ENCODE results near the gene CCDC169.
"Not testable (repeated sequence)": the region's sequence is repeated elsewhere in the genome, so short reads cannot be mapped to it uniquely, and the experiment has no call there.

The CCDC169 gene

DNA sequence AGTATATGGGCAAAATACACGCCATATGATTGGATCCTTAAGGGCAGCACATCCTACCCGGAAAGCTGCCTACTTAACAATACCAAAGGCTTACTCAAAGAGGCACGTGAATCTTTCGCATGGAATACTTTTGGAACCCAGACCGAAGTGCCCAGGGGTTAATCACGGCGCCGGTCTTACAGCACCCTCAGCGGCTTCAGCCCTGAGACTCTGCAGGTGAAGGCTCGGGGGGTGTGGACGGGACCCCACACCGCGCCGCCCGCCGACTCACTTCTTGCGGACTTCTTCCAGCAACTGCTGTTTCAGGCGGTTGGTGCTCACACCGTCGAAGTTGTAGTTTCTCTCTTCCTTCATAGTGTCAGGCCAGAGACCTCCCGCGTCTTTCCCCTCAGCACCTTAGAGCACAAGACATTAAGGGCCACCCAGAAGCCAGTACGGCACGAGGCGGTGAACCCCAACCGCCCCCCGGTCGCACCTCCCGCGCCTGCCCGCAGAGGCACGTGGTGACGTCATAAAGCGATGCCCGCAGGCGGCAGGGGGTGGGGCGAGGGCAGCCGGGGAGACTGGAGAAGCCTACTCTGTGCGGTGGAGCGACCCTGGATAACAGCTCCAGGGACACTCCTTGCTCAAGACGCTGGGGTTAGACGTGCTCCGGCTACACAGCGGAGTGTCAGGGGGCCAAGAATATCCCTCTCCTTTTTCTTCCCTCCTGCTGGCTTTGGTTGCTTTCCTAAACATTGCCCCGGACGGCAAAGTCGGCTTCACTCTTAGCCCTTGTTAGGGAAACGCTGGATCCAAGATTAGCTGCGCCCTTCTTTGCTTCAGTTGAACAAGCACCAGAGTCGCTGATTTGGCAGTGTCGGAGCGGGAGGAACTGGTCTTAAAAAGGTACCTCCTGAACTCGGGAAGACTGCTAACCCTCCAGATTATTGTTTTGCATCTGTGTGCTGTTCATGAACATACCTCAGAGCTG lies at the start of gene CCDC169:
Gene CCDC169, minus strand, starts transcription at position 449 of the 973 bp plus-strand sequence. Its CDS starts 95 bp downstream, at position 354.
- peak; percentile 59 for DNase-seq

DNA sequence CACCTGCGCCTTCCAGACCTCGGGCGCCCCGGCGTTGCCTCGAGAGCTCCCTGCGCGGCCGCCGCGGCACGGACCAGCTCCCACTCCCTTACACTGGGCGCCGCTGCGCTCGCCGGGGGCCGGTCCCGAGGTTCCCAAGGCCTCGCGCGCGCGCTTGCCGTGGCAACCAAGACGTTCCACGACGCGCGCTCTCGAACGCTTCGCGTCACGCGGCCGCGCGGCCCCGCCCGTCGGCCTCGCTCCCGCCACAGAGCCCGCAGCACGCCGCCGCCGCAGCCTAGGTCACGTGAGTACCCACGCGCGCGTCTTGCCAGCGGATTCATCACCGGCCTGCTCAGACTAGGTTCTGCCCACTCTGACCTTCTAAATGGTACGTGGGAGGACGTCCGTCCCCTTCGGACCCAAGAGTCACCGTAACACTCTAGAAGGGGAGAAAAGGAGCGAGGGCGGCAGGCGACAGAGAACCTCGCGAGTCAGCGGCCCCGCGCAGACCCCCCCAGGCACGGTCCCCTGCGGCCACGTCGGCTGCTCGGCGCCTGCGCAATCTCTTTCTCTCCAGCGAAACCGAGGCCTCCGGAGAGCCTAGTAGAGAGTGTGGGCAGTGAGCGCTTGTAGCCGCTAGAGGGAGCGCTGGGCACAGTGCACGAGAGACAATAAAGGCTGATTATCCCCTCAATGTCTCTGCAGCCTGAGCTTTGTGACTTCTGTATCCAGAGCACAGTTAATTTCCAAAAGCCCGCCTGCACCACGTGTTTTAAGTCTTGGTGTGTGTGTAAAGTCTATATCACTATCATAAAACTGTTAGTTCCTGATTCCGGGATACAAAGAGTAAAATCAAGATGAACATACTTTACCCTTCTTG lies 48.8 kb upstream of the CCDC169 start, which contains the start of gene SPART:
Gene SPART, minus strand, starts transcription at position 173 of the 862 bp plus-strand sequence. CDS start 10,564 bp downstream, outside the sequence.
- DNase-seq = peak; percentile 89

DNA sequence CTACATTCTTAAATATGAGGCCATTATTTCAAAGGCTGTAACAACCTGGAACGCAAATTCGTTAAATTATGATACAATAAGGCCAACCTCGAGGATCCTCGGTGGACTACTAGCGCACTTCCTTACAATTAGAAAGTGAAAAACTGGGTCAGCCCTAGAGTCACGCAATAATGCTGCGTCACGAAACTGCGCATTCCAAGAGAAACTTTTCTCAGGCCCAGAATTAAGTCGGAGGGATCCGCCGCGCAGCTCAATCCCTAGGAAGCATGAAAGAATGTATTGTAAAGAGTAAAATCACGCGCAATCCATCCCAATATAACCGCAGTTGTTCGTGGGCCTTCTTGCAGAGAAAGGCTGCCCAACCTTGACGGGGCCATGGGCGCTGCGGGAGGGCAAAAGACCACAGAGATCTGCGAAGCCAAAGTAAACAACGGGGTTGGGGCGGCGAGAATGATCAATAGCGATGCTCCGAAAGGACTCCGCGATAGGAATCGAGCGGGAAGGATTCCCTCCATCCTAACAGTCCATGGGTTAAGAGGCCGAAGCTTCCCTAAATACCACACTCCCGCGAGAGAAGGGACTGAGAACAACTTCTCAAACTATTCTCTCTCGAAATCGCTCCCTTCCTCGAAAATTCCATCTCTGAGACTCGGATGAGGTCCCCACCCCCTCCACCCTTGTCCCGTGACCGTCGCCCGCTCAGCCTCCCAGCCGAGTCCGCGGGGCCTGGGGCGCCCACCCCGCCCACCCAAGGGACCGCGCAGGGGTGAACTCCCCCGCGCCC lies 48.0 kb upstream of the CCDC169 start:
- peak; percentile 85 for DNase-seq

DNA sequence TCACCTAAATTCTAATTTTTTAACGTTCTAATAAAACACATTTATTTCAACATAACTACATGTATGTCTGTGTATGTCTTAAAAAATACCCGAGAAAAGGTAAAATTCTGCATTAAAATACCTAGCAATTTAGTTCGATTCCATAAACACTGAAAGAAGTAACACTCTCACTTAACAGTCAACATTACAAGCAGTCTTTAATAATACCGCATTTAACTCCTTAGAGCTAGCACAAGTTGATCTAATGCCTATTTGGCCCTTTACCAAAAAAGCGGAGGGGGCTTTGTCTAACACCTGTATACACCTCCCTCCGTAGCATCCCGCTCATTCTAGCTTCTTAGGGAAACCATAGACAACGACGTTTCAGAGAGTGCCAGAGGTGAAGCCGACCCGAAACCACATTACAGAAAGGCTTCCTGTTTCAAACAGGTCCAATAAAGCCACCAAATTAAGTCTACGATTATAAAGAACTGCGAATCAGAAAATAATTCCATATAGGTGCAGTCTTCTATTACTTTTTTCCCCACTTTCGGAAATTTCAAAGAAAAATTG lies 47.3 kb upstream of the CCDC169 start:
- DNase-seq = no peak

DNA sequence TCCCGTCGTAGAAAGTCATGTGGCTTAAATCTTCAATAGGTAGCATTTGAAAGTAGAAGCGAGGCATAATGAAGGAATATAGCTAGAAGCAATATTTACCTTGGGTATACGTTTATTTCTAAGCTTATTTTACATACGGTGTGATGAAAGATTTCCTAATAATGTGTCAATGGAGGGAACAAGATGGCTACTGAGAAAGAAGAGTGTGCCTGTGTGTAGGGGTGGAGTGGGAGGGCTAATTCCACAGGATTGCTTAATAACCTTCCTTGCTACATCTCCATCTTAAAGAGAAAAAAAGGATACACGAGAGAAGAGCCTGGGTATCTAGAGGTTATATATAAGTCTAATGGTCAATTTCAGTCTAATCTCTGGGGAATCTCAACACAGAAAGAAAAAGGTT lies 46.6 kb upstream of the CCDC169 start:
- peak; percentile 54 for DNase-seq

DNA sequence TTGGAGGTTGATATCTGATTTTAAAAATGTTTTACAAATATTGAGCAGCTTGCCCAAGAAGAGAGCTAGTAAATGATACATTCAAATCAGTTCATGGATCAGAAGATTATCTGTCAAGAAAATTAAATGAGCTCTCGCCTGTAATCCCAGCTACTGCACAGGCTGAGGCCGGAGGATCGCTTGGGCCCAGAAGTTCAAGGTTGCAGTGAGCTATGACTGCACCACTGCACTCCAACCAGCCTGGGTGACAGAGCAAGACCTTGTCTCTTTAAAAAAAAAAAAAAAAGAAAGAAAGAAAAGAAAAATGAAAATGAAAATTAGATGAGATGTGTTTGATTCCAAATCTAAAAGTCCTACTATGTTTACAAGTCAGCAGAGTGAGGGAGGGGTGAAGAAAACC lies 46.2 kb upstream of the CCDC169 start:
- DNase-seq = no peak

DNA sequence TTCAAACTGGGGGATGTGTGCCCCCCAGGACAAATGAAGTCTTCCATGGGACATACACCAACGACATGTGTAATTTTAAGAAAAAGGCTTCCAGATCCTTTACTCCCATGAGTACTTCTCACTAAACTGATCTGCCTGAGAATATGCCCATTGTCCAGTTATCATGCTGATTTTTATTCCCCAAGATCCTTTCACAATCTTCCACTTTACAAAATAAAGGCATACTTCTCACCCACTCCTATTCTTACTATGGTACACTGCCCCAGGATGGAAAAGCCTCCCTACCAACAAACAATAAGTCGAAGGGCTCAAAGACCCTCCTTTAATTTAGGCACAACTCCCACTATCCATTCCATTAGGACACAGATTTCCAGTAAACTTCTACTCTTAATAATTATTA lies 45.1 kb upstream of the CCDC169 start:
- no peak for DNase-seq

DNA sequence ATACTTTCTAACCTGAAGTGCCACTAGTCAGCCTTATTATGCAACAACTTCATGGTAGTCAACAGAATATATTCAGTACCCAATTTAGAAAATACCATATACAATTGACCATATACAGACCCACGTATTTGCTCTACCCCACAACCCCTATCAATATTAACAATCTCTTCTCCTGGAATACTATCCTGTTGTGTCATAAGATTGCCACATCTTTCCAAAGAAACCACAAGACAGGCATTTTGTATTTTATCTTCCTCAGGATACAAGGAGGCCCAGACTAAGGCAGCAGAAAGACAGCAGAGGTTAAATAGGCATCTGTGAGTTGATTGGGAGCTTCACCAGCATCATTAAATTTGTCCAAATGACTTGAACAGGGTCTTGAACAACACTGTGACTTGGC lies 44.1 kb upstream of the CCDC169 start:
- DNase-seq = peak; percentile 60

DNA sequence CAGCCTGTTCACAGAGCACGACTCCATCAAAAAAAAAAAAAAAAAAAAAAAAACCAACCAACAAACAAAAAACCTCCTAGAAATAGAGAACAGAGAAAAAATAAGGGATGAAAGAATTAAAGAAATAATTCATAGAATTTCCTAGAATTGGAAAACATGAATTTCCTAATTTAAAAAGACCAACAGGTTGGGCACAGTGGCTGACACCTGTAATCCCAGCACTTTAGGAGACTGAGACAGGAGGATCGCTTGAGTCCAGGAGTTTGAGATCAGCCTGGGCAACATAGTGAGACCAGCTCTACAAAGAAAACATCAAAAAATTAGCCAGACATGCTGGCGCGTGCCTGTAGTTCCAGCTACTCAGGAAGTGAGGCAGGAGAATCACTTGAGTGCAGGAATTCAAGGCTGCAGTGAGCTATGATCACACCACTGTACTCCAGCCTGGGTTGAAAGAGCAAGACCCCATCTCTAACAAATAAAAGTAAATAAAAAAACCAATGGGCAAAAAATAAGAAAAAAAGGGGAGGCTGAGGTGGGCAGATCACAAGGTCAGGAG lies 42.1 kb upstream of the CCDC169 start:
- no peak for DNase-seq

DNA sequence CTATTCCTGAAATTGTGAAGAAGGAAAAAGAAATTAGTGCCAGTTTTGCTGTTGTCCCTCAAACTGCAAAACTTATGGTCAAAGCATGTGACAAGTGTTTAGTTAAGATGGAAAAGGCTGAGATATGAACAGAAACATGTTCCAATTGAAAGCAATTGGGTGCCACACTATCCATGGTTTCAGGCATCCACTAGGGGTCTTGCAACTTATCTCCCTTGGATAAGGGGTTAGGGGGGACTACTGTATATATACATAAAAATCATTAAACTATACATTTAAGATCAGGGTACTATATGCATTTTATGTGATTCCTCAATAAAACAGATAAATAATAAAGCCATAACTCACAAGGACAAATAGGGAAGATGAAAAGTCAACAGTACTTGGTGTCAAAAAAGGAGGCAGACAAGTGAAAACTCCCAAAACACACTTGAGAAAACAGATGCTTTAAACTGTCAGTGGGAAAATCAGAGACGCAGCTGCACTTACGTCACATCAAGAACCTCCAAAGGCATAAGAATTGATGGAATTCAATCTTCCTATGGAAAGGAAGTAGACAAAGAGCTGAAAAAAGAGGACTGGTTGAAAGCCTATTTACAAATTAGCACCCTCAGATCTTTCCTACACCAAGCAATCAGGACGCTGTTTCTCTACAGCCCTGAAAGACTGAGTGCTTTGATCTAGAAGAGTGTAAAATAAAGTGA lies 40.5 kb upstream of the CCDC169 start:
- no peak for DNase-seq

DNA sequence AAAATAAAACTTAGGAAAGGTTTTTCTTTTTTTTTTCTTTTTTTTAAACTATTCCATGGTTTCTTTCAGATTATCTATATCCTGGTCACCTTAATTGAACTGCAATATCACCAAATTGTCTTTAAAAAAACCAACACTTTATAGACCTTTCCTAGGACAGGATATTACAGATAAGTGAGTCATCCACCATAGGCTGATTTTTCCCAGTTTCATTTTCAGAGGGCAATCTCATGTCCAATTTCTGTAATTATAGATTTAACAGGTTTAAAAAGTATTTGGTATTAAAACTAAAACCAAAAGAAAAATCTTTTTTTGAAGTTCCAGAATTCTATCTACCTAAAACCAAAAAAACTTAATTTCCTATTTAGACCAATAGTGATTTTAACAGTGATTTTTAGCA lies 35.4 kb upstream of the CCDC169 start:
- peak; percentile 32 for DNase-seq

DNA sequence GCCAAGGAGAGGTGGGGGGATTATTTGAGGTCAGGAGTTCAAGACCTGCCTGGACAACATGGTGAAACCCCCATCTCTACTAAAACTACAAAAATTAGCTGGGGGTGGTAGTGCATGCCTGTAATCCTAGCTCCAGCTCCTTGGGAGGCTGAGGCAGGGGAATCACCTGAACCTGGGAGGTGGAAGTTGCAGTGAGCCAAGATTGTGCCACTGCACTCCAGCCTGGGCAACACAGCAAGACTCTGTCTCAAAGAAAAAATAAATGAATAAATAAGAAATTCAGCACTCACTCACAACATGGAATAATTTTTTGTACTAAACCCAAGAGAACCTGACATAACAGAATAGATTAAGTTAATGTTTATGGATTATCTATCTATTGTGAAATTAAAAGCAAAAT lies 34.6 kb upstream of the CCDC169 start:
- not testable (repeated sequence) for DNase-seq

DNA sequence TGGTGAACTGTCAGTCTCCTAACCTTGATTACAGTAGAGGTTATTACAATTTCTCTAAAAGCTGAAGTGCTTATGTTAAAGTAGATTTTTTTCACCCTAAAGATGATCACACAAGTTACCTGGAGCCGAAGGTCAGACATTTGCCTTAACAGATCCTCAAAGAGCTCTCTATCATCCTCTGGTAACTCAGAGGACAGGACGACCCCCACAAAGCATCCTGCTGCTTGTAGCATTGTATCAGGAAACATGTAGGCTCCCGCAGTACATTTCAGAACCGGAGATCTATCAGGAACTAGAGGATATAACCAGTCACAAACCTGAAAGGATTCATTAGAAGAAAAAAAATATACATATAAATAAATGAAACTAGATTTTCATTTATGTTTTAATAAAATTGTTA lies 33.7 kb upstream of the CCDC169 start:
- no peak for DNase-seq

DNA sequence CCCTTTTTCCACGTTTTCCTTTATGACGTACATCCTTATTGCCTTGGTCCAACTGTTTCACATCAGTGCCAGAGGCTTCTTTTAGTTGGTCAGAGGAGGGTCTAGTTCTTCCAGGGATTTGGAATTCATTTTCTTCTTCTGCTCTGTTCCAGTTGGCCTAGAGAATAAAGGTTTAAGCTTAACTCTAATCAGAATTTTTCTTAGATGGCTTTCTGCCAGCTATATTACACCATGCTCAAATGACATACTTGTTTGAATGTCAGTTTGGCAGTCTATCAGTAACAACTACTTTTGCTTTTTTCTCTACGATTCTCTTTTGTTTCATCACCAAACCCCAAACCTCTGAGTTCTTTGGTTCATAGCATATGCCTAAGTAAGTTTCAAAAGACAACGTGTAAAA lies 31.7 kb upstream of the CCDC169 start:
- DNase-seq = peak; percentile 21

DNA sequence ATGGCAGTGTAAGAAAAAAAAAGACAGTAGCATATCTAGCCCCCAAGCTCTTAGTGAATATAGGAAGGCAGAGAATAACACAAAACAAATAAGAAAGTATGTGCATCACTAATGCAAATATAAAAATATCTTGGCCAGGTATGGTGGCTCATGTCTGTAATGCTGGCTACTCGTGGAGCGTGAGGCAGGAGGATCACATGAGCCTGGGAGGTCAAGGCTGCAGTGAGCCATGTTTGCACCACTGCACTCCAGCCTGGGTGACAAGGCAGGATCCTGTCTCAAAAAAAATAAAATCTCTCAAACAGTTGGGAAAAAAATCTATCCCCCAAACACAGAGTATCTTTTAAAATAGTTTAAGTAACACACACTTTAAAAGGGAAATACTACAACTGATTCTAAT lies 31.2 kb upstream of the CCDC169 start:
- DNase-seq = no peak

DNA sequence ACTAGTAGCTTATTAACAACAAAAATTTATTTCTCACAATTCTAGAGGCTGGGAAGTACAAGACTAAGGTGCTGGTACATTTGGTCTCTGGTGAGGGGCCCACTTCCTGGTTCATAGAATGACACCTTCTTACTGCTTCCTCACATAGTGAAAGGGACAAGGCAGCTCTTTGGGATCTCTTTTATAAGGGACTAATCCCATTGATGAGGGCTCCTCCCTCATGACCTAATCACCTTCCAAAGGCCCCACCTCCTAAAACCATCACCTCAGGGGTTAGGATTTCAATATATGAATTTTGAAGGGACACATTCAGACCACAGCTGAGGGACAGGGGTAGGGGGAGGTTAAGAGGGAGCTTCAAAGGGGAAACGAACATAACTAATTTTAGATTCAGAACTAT lies 28.3 kb upstream of the CCDC169 start:
- DNase-seq = no peak

DNA sequence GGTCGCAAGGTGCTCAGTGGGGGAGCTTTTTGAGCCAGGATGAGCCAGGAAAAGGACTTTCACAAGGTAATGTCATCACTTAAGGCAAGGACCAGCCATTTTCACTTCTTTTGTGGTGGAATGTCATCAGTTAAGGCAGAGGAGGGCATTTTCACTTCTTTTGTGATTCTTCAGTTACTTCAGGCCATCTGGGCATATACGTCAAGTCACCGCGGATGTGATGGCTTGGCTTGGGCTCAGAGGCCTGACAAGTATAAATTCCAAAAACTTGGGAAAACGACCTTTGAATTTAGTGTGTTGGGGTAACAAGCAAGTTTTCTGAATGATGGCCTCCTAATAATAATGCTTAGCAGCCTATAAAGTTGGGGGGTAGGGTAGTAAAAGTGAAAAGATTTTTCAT lies 27.3 kb upstream of the CCDC169 start:
- not testable (repeated sequence) for DNase-seq

DNA sequence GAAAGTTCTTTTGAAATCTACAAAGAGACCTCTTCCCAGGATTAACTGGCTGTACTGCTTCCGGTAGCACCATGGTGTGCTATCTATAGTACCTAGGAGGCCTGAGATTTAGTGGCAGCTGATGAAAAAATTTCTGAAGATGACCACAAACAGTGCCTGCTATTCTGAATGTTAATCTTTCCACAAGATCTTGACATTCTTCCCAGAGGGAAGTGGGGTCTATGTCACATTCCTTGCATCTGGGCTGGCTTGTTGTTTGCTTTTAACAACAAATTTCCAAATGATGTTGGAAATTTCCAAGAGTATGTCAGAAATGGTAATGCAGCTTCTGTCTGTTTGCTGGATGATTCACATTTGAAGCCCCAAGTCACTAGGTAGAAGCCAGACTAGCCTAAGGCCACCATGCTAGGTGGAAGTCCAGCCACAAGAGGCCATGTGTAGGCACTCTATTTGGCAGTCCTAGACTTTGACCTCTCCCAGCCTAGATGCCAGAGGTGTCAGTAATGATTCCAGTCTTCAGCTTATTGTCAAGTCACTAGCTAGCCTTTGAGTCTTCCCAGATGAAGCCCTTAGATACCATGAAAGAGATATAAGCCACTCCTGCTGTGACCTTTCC lies 26.4 kb upstream of the CCDC169 start:
- peak; percentile 80 for DNase-seq

DNA sequence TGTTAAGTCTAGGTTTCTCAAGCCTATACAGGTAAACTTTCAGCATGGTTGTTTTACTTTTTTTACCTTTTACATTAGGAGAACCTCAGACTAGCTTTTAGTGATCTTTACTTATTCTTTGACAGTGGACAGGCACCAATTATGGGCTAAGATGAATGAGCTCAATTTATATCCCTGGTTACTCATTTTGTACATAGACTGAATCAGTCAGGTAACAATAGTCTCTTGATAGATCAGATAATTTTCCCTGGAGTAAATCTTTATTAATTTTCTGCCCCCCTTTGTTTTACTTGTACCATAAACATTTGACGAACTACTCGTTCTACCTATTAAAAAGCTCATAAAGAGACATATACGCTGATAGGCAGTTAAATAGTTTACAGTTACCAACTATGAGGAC lies 25.8 kb upstream of the CCDC169 start:
- DNase-seq = no peak

DNA sequence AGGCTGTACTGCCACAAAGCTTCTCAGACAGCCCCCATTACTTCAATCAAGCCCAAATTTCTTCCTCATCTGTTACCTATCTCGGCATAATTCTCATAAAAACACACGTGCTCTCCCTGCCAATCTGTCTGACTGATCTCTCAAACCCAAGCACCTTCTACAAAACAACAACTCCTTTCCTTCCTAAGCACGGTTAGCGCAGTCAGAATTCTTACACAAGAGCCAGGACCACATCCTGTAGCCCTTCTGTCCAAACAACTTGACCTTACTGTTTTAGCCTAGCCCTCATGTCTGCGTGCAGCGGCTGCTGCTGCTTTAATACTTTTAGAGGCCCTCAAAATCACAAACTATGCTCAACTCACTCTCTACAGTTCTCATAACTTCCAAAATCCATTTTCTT lies 22.2 kb upstream of the CCDC169 start:
- not testable (repeated sequence) for DNase-seq
